Choroid plexus epithelial cell (primary cell): ENCODE measurements around the gene MDFIC2.

Experiments
- DNase-seq: peaks from one replicate; pipeline ENCODE4 v3.0.0-alpha.2; 2010; ENCODE audit warnings: low read depth
- H3K4me3 ChIP-seq: 2 replicates; pipeline ENCODE4 v1.5.1; 2011; ENCODE audit warnings: low read depth, mild to moderate bottlenecking, control low read depth, low read length, moderate library complexity
- CTCF ChIP-seq: conservative IDR thresholded peaks from 2 replicates; pipeline ENCODE4 v1.5.1; 2011; ENCODE audit warnings: low read depth, mild to moderate bottlenecking, control low read depth, inconsistent platforms, low read length, moderate library complexity

MDFIC2 gene

GRCh38 chr3:70183781-70184504, 128.5 kb downstream of the MDFIC2 start:
- DNase-seq: no peak
- no peak for TF ChIP-seq CTCF
- H3K4me3 ChIP-seq: no peak overlapping the region

GRCh38 chr3:70182166-70182565, 130.3 kb downstream of the MDFIC2 start:
- no peak overlapping the region for H3K4me3 ChIP-seq
- DNase-seq: no peak
- TF ChIP-seq CTCF: no peak

GRCh38 chr3:70180664-70181063, 131.8 kb downstream of the MDFIC2 start:
- TF ChIP-seq CTCF: no peak

GRCh38 chr3:70179111-70179510, 133.3 kb downstream of the MDFIC2 start:
- no peak overlapping the region for H3K4me3 ChIP-seq
- no peak for TF ChIP-seq CTCF
- DNase-seq: no peak

More at GRCh38 chr3:70180664-70181063, 131.8 kb downstream of the MDFIC2 start:
- H3K4me3 ChIP-seq: no peak overlapping the region
- no peak for DNase-seq

DNA sequence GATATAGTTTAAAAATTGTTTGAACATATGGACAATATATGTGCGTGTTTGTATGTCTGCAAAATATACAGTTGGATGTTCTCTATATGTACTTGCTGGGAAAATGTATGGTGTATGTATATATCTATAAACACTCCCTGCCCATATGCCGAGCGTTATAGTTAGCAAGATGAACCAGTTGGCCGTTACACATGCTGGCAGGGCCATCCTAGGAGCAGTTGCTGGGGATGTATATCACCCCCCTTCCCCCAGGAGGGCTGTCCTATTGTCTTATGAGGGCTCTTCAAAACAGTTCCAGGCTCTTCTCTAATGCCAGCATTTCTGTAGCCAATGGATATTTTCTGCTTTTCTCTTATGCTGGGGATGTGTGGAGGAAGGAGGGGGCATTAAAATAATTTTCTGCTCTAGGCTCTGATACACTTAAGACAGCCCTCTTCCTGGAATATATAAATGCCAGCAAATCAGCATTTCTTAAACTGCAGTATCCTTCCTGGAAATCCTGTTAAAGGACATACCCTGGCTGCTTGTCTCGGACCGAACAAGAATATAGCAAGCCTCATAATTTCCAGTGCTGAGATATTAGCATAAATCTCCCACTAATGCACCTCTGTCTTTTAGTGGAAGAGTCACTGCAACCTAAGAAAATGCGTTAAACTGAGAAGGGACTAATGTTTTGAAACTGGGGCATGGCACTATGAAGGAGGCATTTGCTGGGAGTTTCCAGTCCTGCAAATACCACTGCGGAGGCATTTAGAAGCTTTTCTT, 134.4 kb downstream of the MDFIC2 start:
- no peak overlapping the region for H3K4me3 ChIP-seq
- no peak for TF ChIP-seq CTCF
- DNase-seq: no peak

DNA sequence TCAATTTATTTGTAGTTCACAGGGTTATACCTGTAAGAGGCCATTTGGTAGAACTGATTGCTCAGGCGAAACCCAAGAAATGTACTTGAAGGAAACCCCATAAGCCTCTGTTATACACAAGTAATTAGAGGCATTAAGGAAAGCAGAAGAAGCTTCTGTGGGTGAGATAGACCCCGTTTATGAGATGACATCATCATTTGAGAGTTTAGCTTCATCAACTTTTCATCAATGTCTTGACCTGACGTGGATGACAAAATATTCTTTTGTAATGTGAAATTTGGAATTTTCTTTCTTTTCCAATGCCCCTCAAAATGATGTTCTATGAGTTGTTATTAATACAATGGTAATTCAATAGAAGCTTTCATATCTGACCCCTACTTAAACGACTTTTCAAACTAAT, 136.2 kb downstream of the MDFIC2 start:
- no peak for TF ChIP-seq CTCF
- no peak overlapping the region for H3K4me3 ChIP-seq
- no peak for DNase-seq

GRCh38 chr3:70156808-70157207, 155.6 kb downstream of the MDFIC2 start:
- no peak for TF ChIP-seq CTCF
- DNase-seq: no peak
- no peak overlapping the region for H3K4me3 ChIP-seq
